Neural crest cell (in vitro differentiated cells): ENCODE results near the gene NOP9. TPM values are rescaled to one million over a fixed set of nuclear protein-coding genes. Genes with fewer than 3 reads are reported as not detected.

Experiments used
- DNase-seq: peaks from one replicate; pipeline ENCODE4 v3.0.0; 2021; ENCODE audit warnings: low read depth, mixed read lengths, low spot score
- H3K27ac Mint-ChIP-seq: one replicate; pipeline ENCODE4 v1.8.0; 2021; ENCODE audit warnings: mild to moderate bottlenecking, mixed read lengths; ENCODE audit not compliant: unreplicated experiment
- H3K27me3 Mint-ChIP-seq: 2 replicates; pipeline ENCODE4 v1.8.0; 2021; ENCODE audit warnings: low read depth, mild to moderate bottlenecking, mixed read lengths
- H3K36me3 Mint-ChIP-seq: 2 replicates; pipeline ENCODE4 v1.8.0; 2021; ENCODE audit warnings: low read depth, mild to moderate bottlenecking, mixed read lengths
- H3K4me1 Mint-ChIP-seq: 2 replicates; pipeline ENCODE4 v1.8.0; 2021; ENCODE audit warnings: mixed read lengths
- H3K4me3 Mint-ChIP-seq: one replicate; pipeline ENCODE4 v1.8.0; 2021; ENCODE audit warnings: mild to moderate bottlenecking, mixed read lengths
- H3K9me3 Mint-ChIP-seq: 2 replicates; pipeline ENCODE4 v1.8.0; 2021; ENCODE audit warnings: mixed read lengths
- CTCF ChIP-seq: fragments of 200-600 bp; sonication (generic); conservative IDR thresholded peaks from 2 replicates; pipeline ENCODE4 v1.5.0; 2021; ENCODE audit warnings: antibody characterized with exemption, mild to moderate bottlenecking
- total RNA-seq: library from RNA; stranded (reverse); gene quantifications from 2 replicates; pipeline ENCODE4 v1.2.1, GENCODE V29; 2021

The NOP9 gene
- total RNA-seq, 1 donor from 2014 or later, result 34.5 TPM

GRCh38 chr14:24280797-24281460 is 18.7 kb upstream of the NOP9 start:
- H3K27ac Mint-ChIP-seq, result no peak overlapping the region
- H3K9me3 Mint-ChIP-seq, result no peaks in the 10 kb centered on the region

GRCh38 chr14:24281636-24282035 is 18.0 kb upstream of the NOP9 start:
- no peaks in the 10 kb centered on the region for H3K4me1 Mint-ChIP-seq
- H3K4me3 Mint-ChIP-seq, result no peak overlapping the region
- H3K27ac Mint-ChIP-seq, result no peak overlapping the region
- no peaks in the 10 kb centered on the region for H3K27me3 Mint-ChIP-seq
- H3K36me3 Mint-ChIP-seq, result no peaks in the 10 kb centered on the region
- no peaks in the 10 kb centered on the region for H3K9me3 Mint-ChIP-seq
- no peak for TF ChIP-seq CTCF
- DNase-seq, result no peak

More at GRCh38 chr14:24280797-24281460, 18.7 kb upstream of the NOP9 start:
- no peak for TF ChIP-seq CTCF
- no peaks in the 10 kb centered on the region for H3K27me3 Mint-ChIP-seq
- no peak overlapping the region for H3K4me3 Mint-ChIP-seq
- H3K36me3 Mint-ChIP-seq, result no peaks in the 10 kb centered on the region
- no peaks in the 10 kb centered on the region for H3K4me1 Mint-ChIP-seq
- no peak for DNase-seq

- no peak for TF ChIP-seq CTCF
- no peak for DNase-seq
- Mint-ChIP-seq H3K4me3 (no peak overlapping the region), H3K36me3 (no peaks in the 10 kb centered on the region), H3K27ac (no peak overlapping the region), H3K4me1 (no peaks in the 10 kb centered on the region), H3K27me3 (no peaks in the 10 kb centered on the region), H3K9me3 (no peaks in the 10 kb centered on the region)
Observed at GRCh38 chr14:24282736-24283135, 16.9 kb upstream of the NOP9 start.

GRCh38 chr14:24283796-24284460 is 15.7 kb upstream of the NOP9 start:
- DNase-seq, result no peak
- Mint-ChIP-seq H3K27ac (peak overlapping the region; percentile 84), H3K4me3 (no peak overlapping the region), H3K27me3 (no peaks in the 10 kb centered on the region), H3K36me3 (no peaks in the 10 kb centered on the region), H3K9me3 (no peaks in the 10 kb centered on the region), H3K4me1 (no peaks in the 10 kb centered on the region)
- TF ChIP-seq CTCF, result no peak

GRCh38 chr14:24284501-24285035 is 15.1 kb upstream of the NOP9 start:
- DNase-seq, result no peak
- TF ChIP-seq CTCF, result no peak
- Mint-ChIP-seq H3K4me1 (no peaks in the 10 kb centered on the region), H3K27me3 (no peaks in the 10 kb centered on the region), H3K27ac (no peak overlapping the region), H3K36me3 (no peaks in the 10 kb centered on the region), H3K4me3 (no peak overlapping the region), H3K9me3 (no peaks in the 10 kb centered on the region)
